DOHH2 (cell line): ENCODE results near the gene OR2AG1.
A peak's percentile ranks its signal among the peaks of the same experiment; 100 is the strongest.

Source experiments
- H3F3A ChIP-seq: fragments of 200-600 bp; sonication (generic), shearing (Covaris generic); 2 replicates; pipeline ENCODE4 v1.6.0; 2016; ENCODE audit warnings: antibody characterized with exemption, mild to moderate bottlenecking; ENCODE audit not compliant: control insufficient read depth, insufficient read depth
- H3K27ac ChIP-seq: fragments of 200-600 bp; sonication (generic); 2 replicates; pipeline ENCODE4 v1.5.1; 2014; ENCODE audit warnings: low read depth, mild to moderate bottlenecking, low read length, moderate library complexity
- H3K27me3 ChIP-seq: fragments of 200-600 bp; sonication (generic); 2 replicates; pipeline ENCODE4 v1.6.1; 2014; ENCODE audit warnings: mild to moderate bottlenecking, low read length, mixed read lengths; ENCODE audit not compliant: control insufficient read depth
- H3K36me3 ChIP-seq: fragments of 200-600 bp; sonication (generic); 2 replicates; pipeline ENCODE4 v1.6.1; 2014; ENCODE audit warnings: mild to moderate bottlenecking, low read length, moderate library complexity, mixed read lengths; ENCODE audit not compliant: control insufficient read depth
- H3K4me1 ChIP-seq: fragments of 200-600 bp; sonication (generic); 2 replicates; pipeline ENCODE4 v1.6.1; 2014; ENCODE audit warnings: mild to moderate bottlenecking, low read length, mixed read lengths; ENCODE audit not compliant: control insufficient read depth
- H3K4me2 ChIP-seq: fragments of 200-600 bp; sonication (generic); 2 replicates; pipeline ENCODE4 v1.6.0; 2014; ENCODE audit warnings: mild to moderate bottlenecking, low read length, moderate library complexity
- H3K4me3 ChIP-seq: fragments of 200-600 bp; sonication (generic); 2 replicates; pipeline ENCODE4 v1.5.1; 2014; ENCODE audit warnings: mild to moderate bottlenecking, low read length, mixed read lengths
- H3K79me2 ChIP-seq: fragments of 200-600 bp; sonication (generic); 2 replicates; pipeline ENCODE4 v1.6.1; 2014; ENCODE audit warnings: mild to moderate bottlenecking, low read length, mixed read lengths; ENCODE audit not compliant: control insufficient read depth
- H3K9me2 ChIP-seq: fragments of 200-600 bp; sonication (generic); replicated peaks from 2 replicates; pipeline ENCODE4 v1.6.1; 2014; ENCODE audit warnings: mild to moderate bottlenecking, low read length, mixed read lengths; ENCODE audit not compliant: control insufficient read depth
- H3K9me3 ChIP-seq: fragments of 200-600 bp; sonication (generic); 2 replicates; pipeline ENCODE4 v1.6.1; 2014; ENCODE audit warnings: antibody characterized with exemption, low read length, mixed read lengths; ENCODE audit not compliant: control insufficient read depth, insufficient read depth
- H4K20me1 ChIP-seq: fragments of 200-600 bp; sonication (generic); 2 replicates; pipeline ENCODE4 v1.6.0; 2014; ENCODE audit warnings: low read depth, mild to moderate bottlenecking, antibody characterized with exemption, low read length, moderate library complexity; ENCODE audit not compliant: control insufficient read depth, insufficient read depth
- CTCF ChIP-seq: fragments of 200-600 bp; sonication (generic); IDR thresholded peaks from one replicate; pipeline ENCODE4 v1.5.1; 2014; ENCODE audit warnings: antibody characterized with exemption, mild to moderate bottlenecking, low read depth, low read length; ENCODE audit not compliant: poor library complexity, severe bottlenecking
- EZH2phosphoT487 ChIP-seq: fragments of 200-600 bp; sonication (generic); IDR thresholded peaks from 2 replicates; pipeline ENCODE4 v1.6.1; 2017; ENCODE audit warnings: borderline replicate concordance, mild to moderate bottlenecking, antibody characterized with exemption, low read length, moderate library complexity, mixed read lengths

OR2AG1 gene

GRCh38 chr11:6738590-6738989 is 44.2 kb upstream of the OR2AG1 start:
- H3K27me3 ChIP-seq, result 0 out of 2 replicates have a peak, but pooled peaks cover 2% of the 10 kb centered on the region
- no peaks in the 10 kb centered on the region for H3K79me2 ChIP-seq
- no peaks in the 10 kb centered on the region for H4K20me1 ChIP-seq
- H3F3A ChIP-seq, result no peaks in the 10 kb centered on the region
- no peak overlapping the region for H3K4me2 ChIP-seq
- no peaks in the 10 kb centered on the region for H3K36me3 ChIP-seq
- no peaks in the 10 kb centered on the region for H3K9me3 ChIP-seq
- no peak overlapping the region for H3K27ac ChIP-seq
- TF ChIP-seq CTCF, result no peak
- TF ChIP-seq EZH2phosphoT487, result no peak
- H3K4me3 ChIP-seq, result no peak overlapping the region
- H3K9me2 ChIP-seq, result no peaks in the 10 kb centered on the region
- peaks cover 14% of the 10 kb centered on the region for H3K4me1 ChIP-seq

GRCh38 chr11:6742260-6742659 is 40.6 kb upstream of the OR2AG1 start:
- Histone ChIP-seq H3K9me3 (no peaks in the 10 kb centered on the region), H3K36me3 (no peaks in the 10 kb centered on the region), H3K4me3 (no peak overlapping the region), H3K9me2 (no peaks in the 10 kb centered on the region), H3K27me3 (no peaks in the 10 kb centered on the region), H3F3A (no peaks in the 10 kb centered on the region), H3K4me1 (peaks cover 34% of the 10 kb centered on the region), H3K79me2 (no peaks in the 10 kb centered on the region), H3K4me2 (no peak overlapping the region), H4K20me1 (no peaks in the 10 kb centered on the region), H3K27ac (no peak overlapping the region)
- no peak for TF ChIP-seq EZH2phosphoT487
- no peak for TF ChIP-seq CTCF

GRCh38 chr11:6745018-6745417 is 37.8 kb upstream of the OR2AG1 start:
- H3K4me2 ChIP-seq, result 0 out of 2 replicates have a peak overlapping the region, but pooled peaks have one; percentile 67
- no peaks in the 10 kb centered on the region for H4K20me1 ChIP-seq
- no peaks in the 10 kb centered on the region for H3K36me3 ChIP-seq
- H3F3A ChIP-seq, result no peaks in the 10 kb centered on the region
- no peak for TF ChIP-seq CTCF
- no peak for TF ChIP-seq EZH2phosphoT487
- H3K79me2 ChIP-seq, result no peaks in the 10 kb centered on the region
- no peaks in the 10 kb centered on the region for H3K27me3 ChIP-seq
- no peak overlapping the region for H3K4me3 ChIP-seq
- H3K4me1 ChIP-seq, result peaks cover 50% of the 10 kb centered on the region
- no peak overlapping the region for H3K27ac ChIP-seq
- H3K9me3 ChIP-seq, result no peaks in the 10 kb centered on the region
- no peaks in the 10 kb centered on the region for H3K9me2 ChIP-seq
